Mesothelial cell of epicardium (in vitro differentiated cells): ENCODE measurements around the gene HEYL. TPM values are rescaled to one million over a fixed set of nuclear protein-coding genes. Genes with fewer than 3 reads are reported as not detected.

Source experiments
- DNase-seq, 2 experiments: peaks; one replicate each; pipeline ENCODE4 v3.0.0; 2021; ENCODE audit warnings: low spot score in 2 of 2; ENCODE audit not compliant: unreplicated experiment in 2 of 2
- H3K27ac Mint-ChIP-seq: 2 replicates; pipeline ENCODE4 v1.8.0; 2021; ENCODE audit warnings: mixed read lengths
- H3K27me3 Mint-ChIP-seq: 2 replicates; pipeline ENCODE4 v1.8.0; 2021; ENCODE audit warnings: low read depth, mixed read lengths
- H3K36me3 Mint-ChIP-seq: 2 replicates; pipeline ENCODE4 v1.8.0; 2021; ENCODE audit warnings: mixed read lengths
- H3K4me1 Mint-ChIP-seq: 2 replicates; pipeline ENCODE4 v1.8.0; 2021; ENCODE audit warnings: mixed read lengths
- H3K4me3 Mint-ChIP-seq: 2 replicates; pipeline ENCODE4 v1.8.0; 2021; ENCODE audit warnings: mild to moderate bottlenecking, moderate library complexity, mixed read lengths
- H3K9me3 Mint-ChIP-seq: 2 replicates; pipeline ENCODE4 v1.8.0; 2021; ENCODE audit warnings: mixed read lengths
- total RNA-seq: library from RNA; stranded (reverse); gene quantifications from 3 replicates; pipeline ENCODE4 v1.2.1, GENCODE V29; 2021
- TF ChIP-seq, protein P1 (sequence below): fragments of 200-600 bp; sonication (generic); IDR thresholded peaks from one replicate; pipeline ENCODE4 v1.5.0; 2021; ENCODE audit warnings: antibody characterized with exemption; ENCODE audit not compliant: unreplicated experiment

Gene HEYL
- total RNA-seq, 1 donor from 2014 or later, result 5.6 TPM

DNA sequence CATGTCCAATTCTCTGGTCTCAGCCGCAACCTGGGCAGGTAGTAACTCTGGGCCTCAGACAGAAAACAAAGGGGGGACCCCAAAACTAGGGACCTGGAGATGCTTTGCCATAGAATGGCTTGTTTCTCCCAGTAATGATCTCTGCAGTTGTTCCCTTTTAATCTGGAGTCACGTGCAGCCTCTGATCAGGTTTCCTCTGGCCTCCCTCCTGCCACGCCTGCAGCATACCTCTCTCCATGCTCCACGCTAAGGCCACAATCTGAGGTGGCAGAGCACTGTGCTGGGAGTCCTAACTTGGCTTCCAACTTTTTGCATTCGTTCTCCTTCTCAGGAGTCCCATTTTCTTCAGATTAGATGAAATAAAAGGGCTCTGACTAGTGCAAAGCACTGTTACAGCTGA is 64.8 kb downstream of the HEYL start:
- Mint-ChIP-seq H3K27me3 (no peaks in the 10 kb centered on the region), H3K36me3 (peaks cover 22% of the 10 kb centered on the region), H3K9me3 (no peaks in the 10 kb centered on the region), H3K4me1 (peaks cover 36% of the 10 kb centered on the region), H3K4me3 (peak overlapping the region; percentile 89), H3K27ac (peak overlapping the region; percentile 91)
- TF ChIP-seq, protein P1, sequence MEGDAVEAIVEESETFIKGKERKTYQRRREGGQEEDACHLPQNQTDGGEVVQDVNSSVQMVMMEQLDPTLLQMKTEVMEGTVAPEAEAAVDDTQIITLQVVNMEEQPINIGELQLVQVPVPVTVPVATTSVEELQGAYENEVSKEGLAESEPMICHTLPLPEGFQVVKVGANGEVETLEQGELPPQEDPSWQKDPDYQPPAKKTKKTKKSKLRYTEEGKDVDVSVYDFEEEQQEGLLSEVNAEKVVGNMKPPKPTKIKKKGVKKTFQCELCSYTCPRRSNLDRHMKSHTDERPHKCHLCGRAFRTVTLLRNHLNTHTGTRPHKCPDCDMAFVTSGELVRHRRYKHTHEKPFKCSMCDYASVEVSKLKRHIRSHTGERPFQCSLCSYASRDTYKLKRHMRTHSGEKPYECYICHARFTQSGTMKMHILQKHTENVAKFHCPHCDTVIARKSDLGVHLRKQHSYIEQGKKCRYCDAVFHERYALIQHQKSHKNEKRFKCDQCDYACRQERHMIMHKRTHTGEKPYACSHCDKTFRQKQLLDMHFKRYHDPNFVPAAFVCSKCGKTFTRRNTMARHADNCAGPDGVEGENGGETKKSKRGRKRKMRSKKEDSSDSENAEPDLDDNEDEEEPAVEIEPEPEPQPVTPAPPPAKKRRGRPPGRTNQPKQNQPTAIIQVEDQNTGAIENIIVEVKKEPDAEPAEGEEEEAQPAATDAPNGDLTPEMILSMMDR, result no peak
- DNase-seq, result no peak

Other genes starting within 250 kb of the HEYL start
- gene BMP8A, start 148.0 kb downstream of the HEYL start, total RNA-seq, result 0.27 TPM in 1 of 3 replicates, not detected in the others
- gene PABPC4, start 62.9 kb downstream of the HEYL start, total RNA-seq, result 307 to 325 TPM (median 319 TPM) in 3 replicates
- gene NT5C1A, start 32.5 kb upstream of the HEYL start, total RNA-seq, result 0.34 TPM in 1 of 3 replicates, not detected in the others
- 0.54 to 0.69 TPM (median 0.60 TPM) in 3 replicates for gene HPCAL4, start 51.8 kb upstream of the HEYL start, total RNA-seq
- 43.5 to 45.5 TPM (median 45.2 TPM) in 3 replicates for gene PPIE, start 99.2 kb upstream of the HEYL start, total RNA-seq
- 0.20 to 0.65 TPM (median 0.22 TPM) in 3 replicates for gene OXCT2, start 131.7 kb upstream of the HEYL start, total RNA-seq
- gene BMP8B, start 149.2 kb upstream of the HEYL start, total RNA-seq, result 0.14 to 0.31 TPM (median 0.18 TPM) in 3 replicates
- gene TRIT1, start 243.9 kb upstream of the HEYL start, total RNA-seq, result 38.6 to 40.3 TPM (median 39.5 TPM) in 3 replicates